Measurements from ENCODE around the gene KCNE5.
"Not testable (repeated sequence)": the region's sequence is repeated elsewhere in the genome, so short reads cannot be mapped to it uniquely, and the experiment has no call there.

KCNE5 gene

GRCh38 chrX:109643687-109644086 lies 18.7 kb upstream of the KCNE5 start:
- DNase-seq (ENCODE audit: insufficient read length, low spot score): no peak
- FAIRE-seq: no peak
- TF ChIP-seq SPI1 (IDR thresholded peaks at IDR 0.05; ENCODE audit: low read depth, low read length): no peak
- no peak for TF ChIP-seq PAX5 (IDR thresholded peaks at IDR 0.05; ENCODE audit: insufficient read depth, low read length, severe bottlenecking)
- TF ChIP-seq POLR2AphosphoS5 (IDR thresholded peaks at IDR 0.05; ENCODE audit: low read depth, low read length): no peak
- TF ChIP-seq POU2F2 (IDR thresholded peaks at IDR 0.05; ENCODE audit: low read depth, low read length): no peak
- no peak for TF ChIP-seq TAF1 (IDR thresholded peaks at IDR 0.05; ENCODE audit: low read depth, low read length)
- no peak for TF ChIP-seq POLR2A (IDR thresholded peaks at IDR 0.05; ENCODE audit: low read depth, low read length)

DNA sequence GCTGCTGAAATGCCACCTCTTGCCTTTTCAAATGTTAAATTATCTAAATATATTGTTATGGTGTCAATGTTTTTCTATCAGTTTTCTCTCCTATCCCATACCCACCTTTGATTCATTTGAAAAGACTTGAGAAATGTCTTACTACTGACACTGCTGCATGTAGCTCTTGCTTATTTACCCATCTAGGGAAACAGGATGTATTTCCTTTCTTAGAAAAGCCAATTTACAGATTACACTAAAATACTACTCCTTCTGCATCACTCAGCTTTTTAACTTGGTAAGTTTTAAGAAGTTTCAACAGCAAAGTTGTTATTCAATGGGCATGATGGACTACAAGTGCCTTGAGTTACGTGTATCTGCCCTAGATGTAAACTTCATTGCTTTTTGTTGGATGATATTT lies 13.2 kb upstream of the KCNE5 start:
- DNase-seq (ENCODE audit: insufficient read length, low spot score) (no peak), FAIRE-seq (no peak)
- TF ChIP-seq POU2F2 (IDR thresholded peaks at IDR 0.05; ENCODE audit: low read depth, low read length) (no peak), TAF1 (IDR thresholded peaks at IDR 0.05; ENCODE audit: low read depth, low read length) (no peak), POLR2AphosphoS5 (IDR thresholded peaks at IDR 0.05; ENCODE audit: low read depth, low read length) (no peak), SPI1 (IDR thresholded peaks at IDR 0.05; ENCODE audit: low read depth, low read length) (no peak), PAX5 (IDR thresholded peaks at IDR 0.05; ENCODE audit: insufficient read depth, low read length, severe bottlenecking) (no peak)

GRCh38 chrX:109637477-109637876 lies 12.5 kb upstream of the KCNE5 start:
- FAIRE-seq; DNase-seq (ENCODE audit: insufficient read length, low spot score): not testable (repeated sequence)

DNA sequence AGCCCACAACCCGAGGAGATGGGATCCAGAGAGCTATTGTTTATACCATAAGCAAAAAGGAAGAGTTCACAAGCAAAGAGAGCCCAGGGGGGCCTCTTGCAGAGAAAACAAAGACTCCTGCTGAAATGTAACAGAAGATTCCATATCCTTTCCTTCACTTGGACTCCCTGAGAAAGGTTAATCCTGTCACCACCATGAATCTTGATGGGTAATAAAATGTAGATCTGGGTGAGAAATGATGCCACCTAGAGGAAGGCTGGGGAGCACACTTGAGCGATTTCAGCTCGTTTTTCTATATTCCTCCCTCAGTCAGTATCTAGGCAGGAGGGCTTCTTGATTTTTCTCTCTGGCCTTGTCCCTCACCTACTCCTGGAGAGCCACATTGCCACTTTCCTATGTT lies 10.2 kb upstream of the KCNE5 start:
- no peak for FAIRE-seq
- TF ChIP-seq PAX5 (IDR thresholded peaks at IDR 0.05; ENCODE audit: insufficient read depth, low read length, severe bottlenecking): no peak
- TF ChIP-seq POLR2AphosphoS5 (IDR thresholded peaks at IDR 0.05; ENCODE audit: low read depth, low read length): no peak
- TF ChIP-seq TAF1 (IDR thresholded peaks at IDR 0.05; ENCODE audit: low read depth, low read length): no peak
- no peak for TF ChIP-seq POLR2A (IDR thresholded peaks at IDR 0.05; ENCODE audit: low read depth, low read length)
- no peak for TF ChIP-seq SPI1 (IDR thresholded peaks at IDR 0.05; ENCODE audit: low read depth, low read length)
- no peak for TF ChIP-seq POU2F2 (IDR thresholded peaks at IDR 0.05; ENCODE audit: low read depth, low read length)
- no peak for DNase-seq (ENCODE audit: insufficient read length, low spot score)

DNA sequence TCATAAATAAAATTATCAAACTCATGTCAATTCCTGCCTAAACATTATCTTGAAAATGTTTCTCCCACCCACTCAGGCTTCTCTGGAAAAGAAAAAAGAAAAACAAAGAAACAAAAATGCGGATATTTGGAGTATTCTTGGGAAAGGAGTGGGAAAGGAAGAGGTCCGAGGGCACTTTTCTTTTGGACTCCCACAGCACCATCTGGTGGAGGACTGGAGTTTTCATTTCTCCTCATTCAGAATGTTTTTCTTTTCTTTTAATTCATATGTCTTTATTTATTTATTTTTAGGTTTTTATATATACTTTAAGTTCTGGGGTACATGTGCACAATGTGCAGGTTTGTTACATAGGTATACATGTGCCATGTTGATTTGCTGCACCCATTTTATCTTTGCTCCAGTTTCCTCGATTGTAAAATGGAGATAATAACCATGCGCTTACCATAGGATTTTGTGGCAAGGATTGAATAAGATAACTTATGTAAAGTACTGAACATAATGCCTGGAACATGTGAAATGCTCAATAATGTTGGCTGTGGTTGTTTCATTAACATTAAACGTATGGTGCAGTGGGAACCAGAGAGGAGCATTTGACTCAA lies 8.0 kb upstream of the KCNE5 start:
- no peak for DNase-seq (ENCODE audit: insufficient read length, low spot score)
- TF ChIP-seq SPI1 (IDR thresholded peaks at IDR 0.05; ENCODE audit: low read depth, low read length) (no peak), TAF1 (IDR thresholded peaks at IDR 0.05; ENCODE audit: low read depth, low read length) (no peak), PAX5 (IDR thresholded peaks at IDR 0.05; ENCODE audit: insufficient read depth, low read length, severe bottlenecking) (no peak), POU2F2 (IDR thresholded peaks at IDR 0.05; ENCODE audit: low read depth, low read length) (no peak), POLR2AphosphoS5 (IDR thresholded peaks at IDR 0.05; ENCODE audit: low read depth, low read length) (no peak), POLR2A (IDR thresholded peaks at IDR 0.05; ENCODE audit: low read depth, low read length) (no peak)
- peak; percentile 45 for FAIRE-seq

DNA sequence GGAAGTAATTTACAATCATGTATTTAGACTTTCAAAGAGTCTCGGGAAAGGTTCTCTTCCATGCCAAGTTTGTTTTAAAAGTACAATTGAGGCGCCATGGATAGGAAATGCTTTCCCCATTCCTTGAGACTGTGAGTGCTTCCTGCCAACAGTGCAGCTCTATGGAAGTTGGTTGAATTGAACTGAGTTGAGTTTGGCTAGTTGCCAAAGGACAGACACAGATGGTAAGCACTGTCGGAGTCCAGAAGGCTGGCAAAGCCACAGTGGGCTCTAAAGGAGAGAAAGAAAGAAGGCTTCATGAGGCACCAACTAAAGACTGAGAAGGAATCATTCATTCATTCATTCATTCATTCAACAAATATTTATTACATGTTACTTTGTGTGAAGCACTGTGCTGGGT lies 4.3 kb upstream of the KCNE5 start:
- TF ChIP-seq PAX5 (IDR thresholded peaks at IDR 0.05; ENCODE audit: insufficient read depth, low read length, severe bottlenecking) (no peak), POLR2A (IDR thresholded peaks at IDR 0.05; ENCODE audit: low read depth, low read length) (no peak), POLR2AphosphoS5 (IDR thresholded peaks at IDR 0.05; ENCODE audit: low read depth, low read length) (no peak), TAF1 (IDR thresholded peaks at IDR 0.05; ENCODE audit: low read depth, low read length) (no peak), SPI1 (IDR thresholded peaks at IDR 0.05; ENCODE audit: low read depth, low read length) (no peak), POU2F2 (IDR thresholded peaks at IDR 0.05; ENCODE audit: low read depth, low read length) (no peak)
- DNase-seq (ENCODE audit: insufficient read length, low spot score) (no peak), FAIRE-seq (no peak)

GRCh38 chrX:109626637-109627036 lies 1.7 kb upstream of the KCNE5 start:
- FAIRE-seq (peak; percentile 13), DNase-seq (ENCODE audit: insufficient read length, low spot score) (no peak)
- TF ChIP-seq PAX5 (IDR thresholded peaks at IDR 0.05; ENCODE audit: insufficient read depth, low read length, severe bottlenecking) (no peak), TAF1 (IDR thresholded peaks at IDR 0.05; ENCODE audit: low read depth, low read length) (no peak), POU2F2 (IDR thresholded peaks at IDR 0.05; ENCODE audit: low read depth, low read length) (no peak), POLR2AphosphoS5 (IDR thresholded peaks at IDR 0.05; ENCODE audit: low read depth, low read length) (no peak)

- no peak for TF ChIP-seq SPI1 (IDR thresholded peaks at IDR 0.05; ENCODE audit: low read depth, low read length)
- TF ChIP-seq POLR2A (IDR thresholded peaks at IDR 0.05; ENCODE audit: low read depth, low read length): no peak
- no peak for TF ChIP-seq POLR2AphosphoS5 (IDR thresholded peaks at IDR 0.05; ENCODE audit: low read depth, low read length)
- no peak for TF ChIP-seq TAF1 (IDR thresholded peaks at IDR 0.05; ENCODE audit: low read depth, low read length)
- no peak for TF ChIP-seq PAX5 (IDR thresholded peaks at IDR 0.05; ENCODE audit: insufficient read depth, low read length, severe bottlenecking)
- no peak for TF ChIP-seq POU2F2 (IDR thresholded peaks at IDR 0.05; ENCODE audit: low read depth, low read length)
- DNase-seq (ENCODE audit: insufficient read length, low spot score): no peak
- FAIRE-seq: no peak
Observed at GRCh38 chrX:109623997-109624396, 975 bp downstream of the KCNE5 start.

DNA sequence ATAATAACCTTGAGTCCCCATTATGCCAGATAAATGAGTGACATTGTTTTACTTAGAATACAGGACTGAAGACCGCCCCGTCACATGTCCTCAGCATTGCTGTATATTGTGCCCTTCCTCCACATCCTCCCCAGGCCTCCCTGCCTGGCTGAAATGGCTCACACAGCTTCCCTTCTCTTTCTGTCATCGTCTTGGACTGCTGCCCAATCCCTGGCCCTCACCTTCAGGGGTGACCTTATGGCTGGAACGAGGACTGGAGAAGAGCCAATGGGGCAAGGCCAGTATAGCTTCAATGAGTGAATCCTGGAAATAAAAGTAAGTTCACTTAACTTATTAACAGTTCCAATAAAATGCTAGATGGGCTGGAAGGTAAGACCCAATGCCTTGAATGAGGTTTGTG lies 2.7 kb downstream of the KCNE5 start:
- DNase-seq (ENCODE audit: insufficient read length, low spot score) (no peak), FAIRE-seq (no peak)
- TF ChIP-seq SPI1 (IDR thresholded peaks at IDR 0.05; ENCODE audit: low read depth, low read length): no peak
- no peak for TF ChIP-seq PAX5 (IDR thresholded peaks at IDR 0.05; ENCODE audit: insufficient read depth, low read length, severe bottlenecking)
- TF ChIP-seq POLR2A (IDR thresholded peaks at IDR 0.05; ENCODE audit: low read depth, low read length): no peak
- TF ChIP-seq TAF1 (IDR thresholded peaks at IDR 0.05; ENCODE audit: low read depth, low read length): no peak
- no peak for TF ChIP-seq POU2F2 (IDR thresholded peaks at IDR 0.05; ENCODE audit: low read depth, low read length)
- no peak for TF ChIP-seq POLR2AphosphoS5 (IDR thresholded peaks at IDR 0.05; ENCODE audit: low read depth, low read length)

DNA sequence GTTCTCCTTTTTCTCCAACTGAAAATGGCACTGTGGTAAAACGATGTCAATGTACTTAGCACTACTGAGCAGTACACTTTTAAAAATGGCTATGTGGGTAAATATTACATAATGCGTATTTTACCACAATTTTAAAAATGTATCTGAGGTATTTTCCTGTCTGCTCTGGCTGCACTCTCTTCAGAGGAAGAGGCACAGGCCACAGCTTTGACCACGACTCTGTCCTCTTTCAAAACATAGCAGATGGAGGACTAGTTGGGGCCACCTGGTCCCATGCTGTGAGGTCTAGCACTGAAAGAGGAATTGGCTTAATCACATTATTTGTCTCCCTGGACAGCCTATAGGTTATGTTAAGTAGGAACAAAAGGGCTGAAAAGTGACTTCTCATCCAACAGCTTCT lies 5.2 kb downstream of the KCNE5 start:
- no peak for TF ChIP-seq POU2F2 (IDR thresholded peaks at IDR 0.05; ENCODE audit: low read depth, low read length)
- no peak for DNase-seq (ENCODE audit: insufficient read length, low spot score)
- peak; percentile 13 for FAIRE-seq
